Calu3 (cell line): Measurements from ENCODE around the gene UHRF1. TPM values are rescaled to one million over a fixed set of nuclear protein-coding genes. Genes with fewer than 3 reads are reported as not detected.

Experiments
- BruUV-seq: library from RNA; stranded (reverse); fragments of 400-500 nt; replicated peaks from 2 replicates; lab custom pipeline; 2021; lab: Mats Ljungman, UMichigan
- CTCF ChIA-PET: fragments of 300-600 bp; sonication (Branson Sonifier 250); formaldehyde crosslinking; loops from one replicate; lab custom pipeline; 2022; ENCODE audit warnings: antibody characterized with exemption; lab: Charles Lee
- DNase-seq: peaks from one replicate; pipeline ENCODE4 v3.0.0; 2022
- H3K27ac Mint-ChIP-seq: one replicate; pipeline ENCODE4 v1.8.0; 2022; ENCODE audit warnings: mixed read lengths; ENCODE audit not compliant: unreplicated experiment
- H3K27me3 Mint-ChIP-seq: one replicate; pipeline ENCODE4 v1.8.0; 2022; ENCODE audit warnings: mixed read lengths; ENCODE audit not compliant: unreplicated experiment
- H3K36me3 Mint-ChIP-seq: one replicate; pipeline ENCODE4 v1.8.0; 2022; ENCODE audit warnings: mild to moderate bottlenecking, moderate library complexity, mixed read lengths; ENCODE audit not compliant: insufficient read depth, unreplicated experiment
- H3K4me1 Mint-ChIP-seq: one replicate; pipeline ENCODE4 v1.8.0; 2022; ENCODE audit warnings: mild to moderate bottlenecking, low read depth, mixed read lengths; ENCODE audit not compliant: unreplicated experiment
- H3K4me3 Mint-ChIP-seq: one replicate; pipeline ENCODE4 v1.8.0; 2022; ENCODE audit warnings: mild to moderate bottlenecking, low read depth, moderate library complexity, mixed read lengths; ENCODE audit not compliant: unreplicated experiment
- H3K9me3 Mint-ChIP-seq: one replicate; pipeline ENCODE4 v1.8.0; 2022; ENCODE audit warnings: low read depth, mixed read lengths; ENCODE audit not compliant: unreplicated experiment
- CTCF ChIP-seq: fragments of 200-600 bp; IDR thresholded peaks from one replicate; pipeline ENCODE4 v1.8.0; 2022; ENCODE audit warnings: antibody characterized with exemption; ENCODE audit not compliant: unreplicated experiment
- intact Hi-C: fragments of 100-400 bp; cut with micrococcal nuclease; formaldehyde crosslinking; loops from one replicate; pipeline ENCODE4 v1.10.0; 2022; ENCODE audit not compliant: unreplicated experiment
- total RNA-seq: library from RNA; stranded (reverse); gene quantifications from 2 replicates; pipeline ENCODE4 v1.2.3, GENCODE V29; 2022

UHRF1 gene
- total RNA-seq, 1 experiment from 2014 or later: 45.2 TPM

GRCh38 chr19:4988770-4989251, 79.5 kb downstream of the UHRF1 start:
- no TSS peak for BruUV-seq
- Mint-ChIP-seq H3K27ac (no peak overlapping the region), H3K36me3 (no peaks in the 10 kb centered on the region), H3K27me3 (no peaks in the 10 kb centered on the region), H3K9me3 (no peaks in the 10 kb centered on the region), H3K4me3 (no peak overlapping the region), H3K4me1 (no peaks in the 10 kb centered on the region)
- intact Hi-C loops: no loop called here
- no peak for TF ChIP-seq CTCF
- no peak for DNase-seq
- CTCF ChIA-PET: no interaction called here

DNA sequence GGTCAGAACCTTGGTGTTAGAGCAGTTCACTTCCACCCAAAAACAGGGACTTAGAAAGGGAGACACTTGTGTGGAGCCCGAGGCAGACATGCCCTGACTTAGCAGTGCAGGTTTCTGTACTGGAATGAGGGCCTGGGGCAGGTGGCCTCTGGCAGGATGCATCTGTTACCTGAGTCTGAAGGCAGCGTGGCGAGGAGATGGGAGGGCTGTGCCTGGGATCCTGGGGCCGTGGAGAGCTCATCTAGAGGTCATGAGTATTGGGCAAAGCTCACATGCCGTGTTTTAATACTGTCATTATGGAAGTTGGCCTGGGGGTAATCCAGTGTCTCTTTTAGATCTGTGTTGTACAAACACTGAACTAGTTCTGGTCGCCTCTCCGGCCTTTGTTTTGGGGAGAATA, 81.0 kb downstream of the UHRF1 start:
- Mint-ChIP-seq H3K4me1 (no peaks in the 10 kb centered on the region), H3K36me3 (no peaks in the 10 kb centered on the region), H3K27ac (no peak overlapping the region), H3K9me3 (no peaks in the 10 kb centered on the region), H3K27me3 (no peaks in the 10 kb centered on the region), H3K4me3 (no peak overlapping the region)
- CTCF ChIA-PET: no interaction called here
- intact Hi-C loops: no loop called here
- no peak for DNase-seq
- TF ChIP-seq CTCF: no peak
- BruUV-seq: no TSS peak

DNA sequence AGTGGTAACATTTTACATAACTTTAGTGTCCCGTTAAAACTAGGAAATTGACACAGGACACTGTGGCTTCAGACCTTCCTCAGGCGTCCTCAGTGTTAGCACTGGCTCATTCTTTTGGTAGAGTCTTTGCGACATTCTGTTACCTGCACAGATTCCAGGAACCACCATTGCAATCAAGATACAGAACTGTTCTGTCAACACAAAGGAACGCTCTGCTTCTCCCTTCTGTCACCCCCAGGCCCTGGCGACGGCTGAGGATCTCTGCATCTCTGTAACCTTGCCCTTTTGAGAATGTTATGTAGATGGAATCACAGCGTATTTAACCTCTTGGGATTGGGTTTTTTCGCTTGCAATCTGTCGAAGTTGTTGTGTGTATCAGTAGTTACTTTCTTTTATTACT, 82.2 kb downstream of the UHRF1 start:
- Mint-ChIP-seq H3K4me1 (no peaks in the 10 kb centered on the region), H3K9me3 (no peaks in the 10 kb centered on the region), H3K27me3 (no peaks in the 10 kb centered on the region), H3K27ac (no peak overlapping the region), H3K4me3 (no peak overlapping the region), H3K36me3 (no peaks in the 10 kb centered on the region)
- TF ChIP-seq CTCF: no peak
- DNase-seq: no peak
- CTCF ChIA-PET: no interaction called here
- BruUV-seq: no TSS peak
- intact Hi-C loops: no loop called here

GRCh38 chr19:4991996-4992698, 82.8 kb downstream of the UHRF1 start:
- no peak for DNase-seq
- Mint-ChIP-seq H3K9me3 (no peaks in the 10 kb centered on the region), H3K4me3 (no peak overlapping the region), H3K27me3 (no peaks in the 10 kb centered on the region), H3K27ac (no peak overlapping the region), H3K4me1 (no peaks in the 10 kb centered on the region), H3K36me3 (no peaks in the 10 kb centered on the region)
- no TSS peak for BruUV-seq
- no peak for TF ChIP-seq CTCF
- intact Hi-C loops: no loop called here
- CTCF ChIA-PET: no interaction called here
